HEK293 (cell line): ENCODE data around the gene SCRN2.

Source experiments
- CTCF ChIP-seq: fragments of 450-650 bp; formaldehyde crosslinking; IDR thresholded peaks from 2 replicates; pipeline ENCODE4 v1.5.1; 2016; ENCODE audit warnings: missing biosample characterization, missing genetic modification characterization
- EGR2 ChIP-seq: fragments of 450-650 bp; formaldehyde crosslinking; IDR thresholded peaks from 2 replicates; pipeline ENCODE4 v1.5.1; 2016; ENCODE audit warnings: low read depth, missing biosample characterization, missing genetic modification characterization
- GLIS2 ChIP-seq: fragments of 450-650 bp; formaldehyde crosslinking; IDR thresholded peaks from 2 replicates; pipeline ENCODE4 v1.5.1; 2016; ENCODE audit warnings: missing biosample characterization, missing genetic modification characterization
- HOXA7 ChIP-seq: sonication (generic); formaldehyde crosslinking; IDR thresholded peaks from 2 replicates; pipeline ENCODE4 v1.8.1; 2022; ENCODE audit warnings: missing genetic modification reagents, borderline replicate concordance
- HOXC10 ChIP-seq: sonication (generic); formaldehyde crosslinking; IDR thresholded peaks from 2 replicates; pipeline ENCODE4 v1.8.1; 2023; ENCODE audit warnings: mild to moderate bottlenecking, missing genetic modification reagents
- KLF16 ChIP-seq: fragments of 450-650 bp; formaldehyde crosslinking; IDR thresholded peaks from 2 replicates; pipeline ENCODE4 v1.5.1; 2017; ENCODE audit warnings: missing biosample characterization, missing genetic modification characterization
- KLF17 ChIP-seq: fragments of 450-650 bp; formaldehyde crosslinking; IDR thresholded peaks from 2 replicates; pipeline ENCODE4 v1.5.1; 2016; ENCODE audit warnings: missing biosample characterization, missing genetic modification characterization
- KLF8 ChIP-seq: fragments of 450-650 bp; formaldehyde crosslinking; IDR thresholded peaks from 2 replicates; pipeline ENCODE4 v1.5.1; 2016; ENCODE audit warnings: missing biosample characterization, missing genetic modification characterization
- REPIN1 ChIP-seq: fragments of 450-650 bp; formaldehyde crosslinking; IDR thresholded peaks from 2 replicates; pipeline ENCODE4 v1.5.1; 2017; ENCODE audit warnings: missing biosample characterization, missing genetic modification characterization, low read depth
- TSHZ1 ChIP-seq: fragments of 450-650 bp; formaldehyde crosslinking; IDR thresholded peaks from 2 replicates; pipeline ENCODE4 v1.5.1; 2016; ENCODE audit warnings: missing biosample characterization, missing genetic modification characterization, borderline replicate concordance
- ZBTB1 ChIP-seq: fragments of 450-650 bp; formaldehyde crosslinking; IDR thresholded peaks from 2 replicates; pipeline ENCODE4 v1.5.1; 2016; ENCODE audit warnings: missing biosample characterization, missing genetic modification characterization
- ZBTB26 ChIP-seq: fragments of 450-650 bp; formaldehyde crosslinking; optimal IDR thresholded peaks from 2 replicates; pipeline ENCODE3; 2016; ENCODE audit warnings: missing biosample characterization, mild to moderate bottlenecking, missing genetic modification characterization
- ZNF157 ChIP-seq: fragments of 450-650 bp; formaldehyde crosslinking; IDR thresholded peaks from 2 replicates; pipeline ENCODE4 v1.5.1; 2016; ENCODE audit warnings: missing biosample characterization, missing genetic modification characterization
- ZNF2 ChIP-seq: fragments of 450-650 bp; formaldehyde crosslinking; IDR thresholded peaks from 2 replicates; pipeline ENCODE4 v1.5.1; 2016; ENCODE audit warnings: missing biosample characterization, missing genetic modification characterization
- ZNF350 ChIP-seq: fragments of 450-650 bp; formaldehyde crosslinking; IDR thresholded peaks from 2 replicates; pipeline ENCODE4 v1.5.0; 2017; ENCODE audit warnings: missing biosample characterization, mild to moderate bottlenecking, missing genetic modification characterization
- ZNF398 ChIP-seq: fragments of 450-650 bp; formaldehyde crosslinking; IDR thresholded peaks from 2 replicates; pipeline ENCODE4 v1.5.1; 2017; ENCODE audit warnings: missing biosample characterization, missing genetic modification characterization
- ZNF561 ChIP-seq: fragments of 450-650 bp; IDR thresholded peaks from 2 replicates; pipeline ENCODE4 v1.5.1; 2018; ENCODE audit warnings: missing biosample characterization, missing genetic modification characterization, borderline replicate concordance
- ZNF660 ChIP-seq: fragments of 450-650 bp; IDR thresholded peaks from 2 replicates; pipeline ENCODE4 v1.5.1; 2018; ENCODE audit warnings: missing biosample characterization, mild to moderate bottlenecking, missing genetic modification characterization
- ZSCAN30 ChIP-seq: fragments of 450-650 bp; IDR thresholded peaks from 2 replicates; pipeline ENCODE4 v1.5.1; 2018; ENCODE audit warnings: missing biosample characterization, mild to moderate bottlenecking, missing genetic modification characterization, moderate library complexity
- ZSCAN5A ChIP-seq: fragments of 450-650 bp; formaldehyde crosslinking; IDR thresholded peaks from 2 replicates; pipeline ENCODE4 v1.5.1; 2016; ENCODE audit warnings: missing biosample characterization, missing genetic modification characterization
- TF ChIP-seq, protein P1 (sequence below): fragments of 450-650 bp; formaldehyde crosslinking; IDR thresholded peaks from 2 replicates; pipeline ENCODE4 v1.5.1; 2016; ENCODE audit warnings: missing biosample characterization, missing genetic modification characterization, borderline replicate concordance

SCRN2 gene

GRCh38 chr17:47850692-47851573 lies 9.9 kb upstream of the SCRN2 start, which contains the start of gene SP6 (continued):
- TF ChIP-seq, protein P1, sequence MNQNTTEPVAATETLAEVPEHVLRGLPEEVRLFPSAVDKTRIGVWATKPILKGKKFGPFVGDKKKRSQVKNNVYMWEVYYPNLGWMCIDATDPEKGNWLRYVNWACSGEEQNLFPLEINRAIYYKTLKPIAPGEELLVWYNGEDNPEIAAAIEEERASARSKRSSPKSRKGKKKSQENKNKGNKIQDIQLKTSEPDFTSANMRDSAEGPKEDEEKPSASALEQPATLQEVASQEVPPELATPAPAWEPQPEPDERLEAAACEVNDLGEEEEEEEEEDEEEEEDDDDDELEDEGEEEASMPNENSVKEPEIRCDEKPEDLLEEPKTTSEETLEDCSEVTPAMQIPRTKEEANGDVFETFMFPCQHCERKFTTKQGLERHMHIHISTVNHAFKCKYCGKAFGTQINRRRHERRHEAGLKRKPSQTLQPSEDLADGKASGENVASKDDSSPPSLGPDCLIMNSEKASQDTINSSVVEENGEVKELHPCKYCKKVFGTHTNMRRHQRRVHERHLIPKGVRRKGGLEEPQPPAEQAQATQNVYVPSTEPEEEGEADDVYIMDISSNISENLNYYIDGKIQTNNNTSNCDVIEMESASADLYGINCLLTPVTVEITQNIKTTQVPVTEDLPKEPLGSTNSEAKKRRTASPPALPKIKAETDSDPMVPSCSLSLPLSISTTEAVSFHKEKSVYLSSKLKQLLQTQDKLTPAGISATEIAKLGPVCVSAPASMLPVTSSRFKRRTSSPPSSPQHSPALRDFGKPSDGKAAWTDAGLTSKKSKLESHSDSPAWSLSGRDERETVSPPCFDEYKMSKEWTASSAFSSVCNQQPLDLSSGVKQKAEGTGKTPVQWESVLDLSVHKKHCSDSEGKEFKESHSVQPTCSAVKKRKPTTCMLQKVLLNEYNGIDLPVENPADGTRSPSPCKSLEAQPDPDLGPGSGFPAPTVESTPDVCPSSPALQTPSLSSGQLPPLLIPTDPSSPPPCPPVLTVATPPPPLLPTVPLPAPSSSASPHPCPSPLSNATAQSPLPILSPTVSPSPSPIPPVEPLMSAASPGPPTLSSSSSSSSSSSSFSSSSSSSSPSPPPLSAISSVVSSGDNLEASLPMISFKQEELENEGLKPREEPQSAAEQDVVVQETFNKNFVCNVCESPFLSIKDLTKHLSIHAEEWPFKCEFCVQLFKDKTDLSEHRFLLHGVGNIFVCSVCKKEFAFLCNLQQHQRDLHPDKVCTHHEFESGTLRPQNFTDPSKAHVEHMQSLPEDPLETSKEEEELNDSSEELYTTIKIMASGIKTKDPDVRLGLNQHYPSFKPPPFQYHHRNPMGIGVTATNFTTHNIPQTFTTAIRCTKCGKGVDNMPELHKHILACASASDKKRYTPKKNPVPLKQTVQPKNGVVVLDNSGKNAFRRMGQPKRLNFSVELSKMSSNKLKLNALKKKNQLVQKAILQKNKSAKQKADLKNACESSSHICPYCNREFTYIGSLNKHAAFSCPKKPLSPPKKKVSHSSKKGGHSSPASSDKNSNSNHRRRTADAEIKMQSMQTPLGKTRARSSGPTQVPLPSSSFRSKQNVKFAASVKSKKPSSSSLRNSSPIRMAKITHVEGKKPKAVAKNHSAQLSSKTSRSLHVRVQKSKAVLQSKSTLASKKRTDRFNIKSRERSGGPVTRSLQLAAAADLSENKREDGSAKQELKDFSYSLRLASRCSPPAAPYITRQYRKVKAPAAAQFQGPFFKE (tag by site-specific recombination): no peak
- no peak for TF ChIP-seq HOXC10 (CRISPR knock-in tag)
- TF ChIP-seq ZNF660: peak; percentile 54; the same call in 1 of the 2 replicates
- peak; percentile 55 for TF ChIP-seq ZBTB26 (tag by site-specific recombination)
- TF ChIP-seq ZNF157: no peak
- TF ChIP-seq ZBTB1 (tag by site-specific recombination): no peak
- TF ChIP-seq HOXA7: no peak
- TF ChIP-seq CTCF (tag by site-specific recombination): peak; percentile 70
- TF ChIP-seq EGR2 (tag by site-specific recombination): peak; percentile 82
- peak; percentile 23; the same call in 1 of the 2 replicates for TF ChIP-seq ZNF561 (tag by site-specific recombination)
- no peak for TF ChIP-seq ZNF2 (tag by site-specific recombination)
- peak; percentile 60 for TF ChIP-seq KLF16 (tag by site-specific recombination)
- no peak for TF ChIP-seq TSHZ1 (tag by site-specific recombination)
- TF ChIP-seq KLF8 (tag by site-specific recombination): peak; percentile 23; the same call in 1 of the 2 replicates
- TF ChIP-seq ZNF398 (tag by site-specific recombination): peak; percentile 89
- 0 out of 2 replicates have a peak, but pooled peaks have one; percentile 31 for TF ChIP-seq ZSCAN5A (tag by site-specific recombination)
- peak; percentile 88 for TF ChIP-seq KLF17 (tag by site-specific recombination)
- no peak for TF ChIP-seq REPIN1
- no peak for TF ChIP-seq ZNF350 (tag by site-specific recombination)
- peak; percentile 84 for TF ChIP-seq GLIS2 (tag by site-specific recombination)
- peak; percentile 83 for TF ChIP-seq ZSCAN30 (tag by site-specific recombination)
